ENCODE measurements around the gene C11orf65.

- no peak for TF ChIP-seq POLR2AphosphoS5 (IDR thresholded peaks at IDR 0.05; ENCODE audit: low read depth, low read length)
- TF ChIP-seq REST (IDR thresholded peaks at IDR 0.05; ENCODE audit: insufficient read depth in 1 of 2, low read depth in 2 of 2, low read length in 2 of 2), result no peak
- no peak for TF ChIP-seq FOXP2 (optimal IDR thresholded peaks at IDR 0.05; ENCODE audit: borderline replicate concordance, extremely low read depth, extremely low read length, insufficient read depth)
Observed at GRCh38 chr11:108432783-108433182, 34.5 kb downstream of the C11orf65 start.

All from PFSK-1 (cell line).